A673 (cell line): ENCODE data around the gene TRIM66.

ENCODE experiments used
- EZH2 ChIP-seq: fragments of 200-600 bp; sonication (generic); IDR thresholded peaks from 2 replicates; pipeline ENCODE4 v1.6.1; 2017; ENCODE audit warnings: borderline replicate concordance, low read depth, mild to moderate bottlenecking, mixed read lengths, antibody characterized with exemption, low read length; ENCODE audit not compliant: poor library complexity, severe bottlenecking
- TF ChIP-seq, protein P1 (sequence below): fragments of 300-800, 200-600 bp; sonication (generic); conservative IDR thresholded peaks from 2 replicates; pipeline ENCODE4 v1.5.1; 2017; ENCODE audit warnings: low read depth, mild to moderate bottlenecking, antibody characterized with exemption, low read length, moderate library complexity, mixed read lengths

- TF ChIP-seq, protein P1, sequence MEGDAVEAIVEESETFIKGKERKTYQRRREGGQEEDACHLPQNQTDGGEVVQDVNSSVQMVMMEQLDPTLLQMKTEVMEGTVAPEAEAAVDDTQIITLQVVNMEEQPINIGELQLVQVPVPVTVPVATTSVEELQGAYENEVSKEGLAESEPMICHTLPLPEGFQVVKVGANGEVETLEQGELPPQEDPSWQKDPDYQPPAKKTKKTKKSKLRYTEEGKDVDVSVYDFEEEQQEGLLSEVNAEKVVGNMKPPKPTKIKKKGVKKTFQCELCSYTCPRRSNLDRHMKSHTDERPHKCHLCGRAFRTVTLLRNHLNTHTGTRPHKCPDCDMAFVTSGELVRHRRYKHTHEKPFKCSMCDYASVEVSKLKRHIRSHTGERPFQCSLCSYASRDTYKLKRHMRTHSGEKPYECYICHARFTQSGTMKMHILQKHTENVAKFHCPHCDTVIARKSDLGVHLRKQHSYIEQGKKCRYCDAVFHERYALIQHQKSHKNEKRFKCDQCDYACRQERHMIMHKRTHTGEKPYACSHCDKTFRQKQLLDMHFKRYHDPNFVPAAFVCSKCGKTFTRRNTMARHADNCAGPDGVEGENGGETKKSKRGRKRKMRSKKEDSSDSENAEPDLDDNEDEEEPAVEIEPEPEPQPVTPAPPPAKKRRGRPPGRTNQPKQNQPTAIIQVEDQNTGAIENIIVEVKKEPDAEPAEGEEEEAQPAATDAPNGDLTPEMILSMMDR = no peak
- TF ChIP-seq EZH2 = no peak
Observed at GRCh38 chr11:8724682-8725081, 42.2 kb upstream of the TRIM66 start.
